ENCODE measurements around the gene SPP1.

- TF ChIP-seq CTCF (IDR thresholded peaks at IDR 0.05) (no peak), GABPA (IDR thresholded peaks at IDR 0.05; ENCODE audit: low read depth) (no peak), IRF3 (IDR thresholded peaks at IDR 0.05; ENCODE audit: low read depth, low read length) (no peak), REST (IDR thresholded peaks at IDR 0.05; ENCODE audit: low read depth, low read length) (no peak), SIN3A (IDR thresholded peaks at IDR 0.05; ENCODE audit: borderline replicate concordance, low read depth, low read length) (peak; percentile 49; the same call in 1 of the 2 replicates)
These were observed 42.2 kb downstream of the SPP1 start for GRCh38 chr4:88017516-88018297.

Measured in SK-N-SH (cell line).